Bone marrow (tissue), 2 donors: ENCODE data around the gene OR2T34.
"Not testable (repeated sequence)": the region's sequence is repeated elsewhere in the genome, so short reads cannot be mapped to it uniquely, and the experiment has no call there.

Source experiments
- DNase-seq, 2 donors: peaks; one replicate each; lab custom pipeline; 2025; lab: John Stamatoyannopoulos, UW

The OR2T34 gene

GRCh38 chr1:248574657-248575056, at the start of gene OR2T34:
Gene OR2T34 (minus strand): TSS chr1:248574757. CDS start chr1:248574757, 0 bp downstream.
- not testable (repeated sequence) for DNase-seq

GRCh38 chr1:248622570-248623001, 48.0 kb upstream of the OR2T34 start:
- no peak for DNase-seq

GRCh38 chr1:248621770-248622169, 47.2 kb upstream of the OR2T34 start:
- no peak for DNase-seq

GRCh38 chr1:248618878-248619277, 44.3 kb upstream of the OR2T34 start:
- peak in 1 of 2 donors; percentile 9 for DNase-seq

GRCh38 chr1:248618119-248618518, 43.6 kb upstream of the OR2T34 start:
- DNase-seq, result no peak

GRCh38 chr1:248613742-248614141, 39.2 kb upstream of the OR2T34 start:
- DNase-seq, result no peak

- DNase-seq, result no peak
These were observed 37.4 kb upstream of the OR2T34 start for GRCh38 chr1:248611883-248612414.

- DNase-seq, result no peak
These were observed 35.7 kb upstream of the OR2T34 start for GRCh38 chr1:248610301-248610700.

- no peak for DNase-seq
These were observed 24.8 kb upstream of the OR2T34 start for GRCh38 chr1:248599396-248599795.

- DNase-seq, result no peak
These were observed 23.0 kb upstream of the OR2T34 start, which contains the start of gene OR2T10 for GRCh38 chr1:248597589-248597988. Gene OR2T10 (minus strand): TSS chr1:248597700. CDS start chr1:248593768, 3,932 bp downstream.

- DNase-seq, result no peak
These were observed 22.1 kb upstream of the OR2T34 start for GRCh38 chr1:248596615-248597014.

- DNase-seq, result no peak
These were observed 18.7 kb upstream of the OR2T34 start for GRCh38 chr1:248593226-248593625.

- no peak for DNase-seq
These were observed 18.1 kb upstream of the OR2T34 start for GRCh38 chr1:248592655-248593054.

GRCh38 chr1:248590055-248590454, 15.5 kb upstream of the OR2T34 start:
- no peak for DNase-seq

GRCh38 chr1:248589334-248589733, 14.8 kb upstream of the OR2T34 start:
- DNase-seq, result no peak

- DNase-seq, result no peak
These were observed 10.7 kb upstream of the OR2T34 start for GRCh38 chr1:248585266-248585665.

- DNase-seq, result no peak
These were observed 1.9 kb upstream of the OR2T34 start for GRCh38 chr1:248576260-248576980.

- not testable (repeated sequence) for DNase-seq
These were observed 701 bp downstream of the OR2T34 start for GRCh38 chr1:248573856-248574255.

- not testable (repeated sequence) for DNase-seq
These were observed 2.5 kb downstream of the OR2T34 start for GRCh38 chr1:248572049-248572448.

- DNase-seq, result peak in 1 of 2 donors; percentile 2
These were observed 3.7 kb downstream of the OR2T34 start for GRCh38 chr1:248570811-248571210.

- not testable (repeated sequence) for DNase-seq
These were observed 5.5 kb downstream of the OR2T34 start for GRCh38 chr1:248569049-248569448.

GRCh38 chr1:248565530-248566373, 8.8 kb downstream of the OR2T34 start:
- peak in 1 of 2 donors; percentile 21 for DNase-seq

- DNase-seq, result not testable (repeated sequence)
These were observed 11.9 kb downstream of the OR2T34 start, which contains the start of gene OR2T29 for GRCh38 chr1:248562672-248563071. Gene OR2T29 (minus strand): TSS chr1:248562772. CDS start chr1:248559491, 3,281 bp downstream.
